Measurements from ENCODE around the gene PNMA6F. TPM values are rescaled to one million over a fixed set of nuclear protein-coding genes. Genes with fewer than 3 reads are reported as not detected.

Gene PNMA6F
- total and polyA plus RNA-seq, 2 experiments from 2014 or later, result 0.06 to 0.83 TPM

- TF ChIP-seq, protein P1, sequence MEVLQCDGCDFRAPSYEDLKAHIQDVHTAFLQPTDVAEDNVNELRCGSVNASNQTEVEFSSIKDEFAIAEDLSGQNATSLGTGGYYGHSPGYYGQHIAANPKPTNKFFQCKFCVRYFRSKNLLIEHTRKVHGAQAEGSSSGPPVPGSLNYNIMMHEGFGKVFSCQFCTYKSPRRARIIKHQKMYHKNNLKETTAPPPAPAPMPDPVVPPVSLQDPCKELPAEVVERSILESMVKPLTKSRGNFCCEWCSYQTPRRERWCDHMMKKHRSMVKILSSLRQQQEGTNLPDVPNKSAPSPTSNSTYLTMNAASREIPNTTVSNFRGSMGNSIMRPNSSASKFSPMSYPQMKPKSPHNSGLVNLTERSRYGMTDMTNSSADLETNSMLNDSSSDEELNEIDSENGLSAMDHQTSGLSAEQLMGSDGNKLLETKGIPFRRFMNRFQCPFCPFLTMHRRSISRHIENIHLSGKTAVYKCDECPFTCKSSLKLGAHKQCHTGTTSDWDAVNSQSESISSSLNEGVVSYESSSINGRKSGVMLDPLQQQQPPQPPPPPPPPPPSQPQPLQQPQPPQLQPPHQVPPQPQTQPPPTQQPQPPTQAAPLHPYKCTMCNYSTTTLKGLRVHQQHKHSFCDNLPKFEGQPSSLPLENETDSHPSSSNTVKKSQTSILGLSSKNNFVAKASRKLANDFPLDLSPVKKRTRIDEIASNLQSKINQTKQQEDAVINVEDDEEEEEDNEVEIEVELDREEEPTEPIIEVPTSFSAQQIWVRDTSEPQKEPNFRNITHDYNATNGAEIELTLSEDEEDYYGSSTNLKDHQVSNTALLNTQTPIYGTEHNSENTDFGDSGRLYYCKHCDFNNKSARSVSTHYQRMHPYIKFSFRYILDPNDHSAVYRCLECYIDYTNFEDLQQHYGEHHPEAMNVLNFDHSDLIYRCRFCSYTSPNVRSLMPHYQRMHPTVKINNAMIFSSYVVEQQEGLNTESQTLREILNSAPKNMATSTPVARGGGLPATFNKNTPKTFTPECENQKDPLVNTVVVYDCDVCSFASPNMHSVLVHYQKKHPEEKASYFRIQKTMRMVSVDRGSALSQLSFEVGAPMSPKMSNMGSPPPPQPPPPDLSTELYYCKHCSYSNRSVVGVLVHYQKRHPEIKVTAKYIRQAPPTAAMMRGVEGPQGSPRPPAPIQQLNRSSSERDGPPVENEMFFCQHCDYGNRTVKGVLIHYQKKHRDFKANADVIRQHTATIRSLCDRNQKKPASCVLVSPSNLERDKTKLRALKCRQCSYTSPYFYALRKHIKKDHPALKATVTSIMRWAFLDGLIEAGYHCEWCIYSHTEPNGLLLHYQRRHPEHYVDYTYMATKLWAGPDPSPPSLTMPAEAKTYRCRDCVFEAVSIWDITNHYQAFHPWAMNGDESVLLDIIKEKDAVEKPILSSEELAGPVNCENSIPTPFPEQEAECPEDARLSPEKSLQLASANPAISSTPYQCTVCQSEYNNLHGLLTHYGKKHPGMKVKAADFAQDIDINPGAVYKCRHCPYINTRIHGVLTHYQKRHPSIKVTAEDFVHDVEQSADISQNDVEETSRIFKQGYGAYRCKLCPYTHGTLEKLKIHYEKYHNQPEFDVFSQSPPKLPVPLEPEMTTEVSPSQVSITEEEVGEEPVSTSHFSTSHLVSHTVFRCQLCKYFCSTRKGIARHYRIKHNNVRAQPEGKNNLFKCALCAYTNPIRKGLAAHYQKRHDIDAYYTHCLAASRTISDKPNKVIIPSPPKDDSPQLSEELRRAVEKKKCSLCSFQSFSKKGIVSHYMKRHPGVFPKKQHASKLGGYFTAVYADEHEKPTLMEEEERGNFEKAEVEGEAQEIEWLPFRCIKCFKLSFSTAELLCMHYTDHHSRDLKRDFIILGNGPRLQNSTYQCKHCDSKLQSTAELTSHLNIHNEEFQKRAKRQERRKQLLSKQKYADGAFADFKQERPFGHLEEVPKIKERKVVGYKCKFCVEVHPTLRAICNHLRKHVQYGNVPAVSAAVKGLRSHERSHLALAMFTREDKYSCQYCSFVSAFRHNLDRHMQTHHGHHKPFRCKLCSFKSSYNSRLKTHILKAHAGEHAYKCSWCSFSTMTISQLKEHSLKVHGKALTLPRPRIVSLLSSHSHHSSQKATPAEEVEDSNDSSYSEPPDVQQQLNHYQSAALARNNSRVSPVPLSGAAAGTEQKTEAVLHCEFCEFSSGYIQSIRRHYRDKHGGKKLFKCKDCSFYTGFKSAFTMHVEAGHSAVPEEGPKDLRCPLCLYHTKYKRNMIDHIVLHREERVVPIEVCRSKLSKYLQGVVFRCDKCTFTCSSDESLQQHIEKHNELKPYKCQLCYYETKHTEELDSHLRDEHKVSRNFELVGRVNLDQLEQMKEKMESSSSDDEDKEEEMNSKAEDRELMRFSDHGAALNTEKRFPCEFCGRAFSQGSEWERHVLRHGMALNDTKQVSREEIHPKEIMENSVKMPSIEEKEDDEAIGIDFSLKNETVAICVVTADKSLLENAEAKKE (CRISPR knock-in tag; IDR thresholded peaks at IDR 0.05), result no peak
- no peak for TF ChIP-seq CTCF (conservative IDR thresholded peaks at IDR 0.05; ENCODE audit: low read depth in 2 of 2)
- no peak for TF ChIP-seq CREB1 (CRISPR knock-in tag; IDR thresholded peaks at IDR 0.05; ENCODE audit: low read depth)
- no peak for TF ChIP-seq ZNF331 (CRISPR knock-in tag; IDR thresholded peaks at IDR 0.05; ENCODE audit: low read depth)
- no peak for TF ChIP-seq JUNB (IDR thresholded peaks at IDR 0.05; ENCODE audit: unreplicated experiment)
These were observed 14.9 kb downstream of the PNMA6F start (continued) for GRCh38 chrX:153306527-153307115.

DNA sequence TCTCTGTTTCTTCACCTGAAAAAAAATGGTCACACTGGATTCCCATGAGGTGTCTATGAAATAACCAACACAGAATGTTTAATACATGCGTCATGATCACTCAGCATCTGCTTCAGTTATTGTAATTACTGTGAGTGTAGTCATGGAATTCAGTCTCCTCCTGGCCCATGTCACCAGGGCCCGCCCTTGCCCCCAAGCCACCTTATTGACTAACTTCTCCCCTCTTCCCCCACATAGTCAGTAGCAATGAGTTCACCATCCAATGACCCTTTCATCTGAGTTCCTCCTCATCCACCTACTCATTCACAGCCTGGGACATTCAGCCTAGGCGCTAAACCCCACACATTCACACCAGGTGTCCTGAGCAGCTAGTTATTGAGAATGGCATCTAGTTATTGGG is 15.6 kb downstream of the PNMA6F start:
- no peak for ATAC-seq
- TF ChIP-seq EZH2phosphoT487 (IDR thresholded peaks at IDR 0.05; ENCODE audit: unreplicated experiment), result no peak
- no peak for TF ChIP-seq ETS1 (IDR thresholded peaks at IDR 0.05)
- no peak for TF ChIP-seq NANOG (IDR thresholded peaks at IDR 0.05; ENCODE audit: borderline replicate concordance)
- TF ChIP-seq ZNF331 (CRISPR knock-in tag; IDR thresholded peaks at IDR 0.05; ENCODE audit: low read depth), result no peak
- TF ChIP-seq STAT1 (IDR thresholded peaks at IDR 0.05; ENCODE audit: unreplicated experiment), result no peak

More for the DNA sequence above, 15.6 kb downstream of the PNMA6F start:
- H3F3A ChIP-seq (replicated peaks; ENCODE audit: low read depth), result no peaks in the 10 kb centered on the region
- no peaks in the 10 kb centered on the region for H3K79me2 ChIP-seq (replicated peaks; ENCODE audit: insufficient read depth)
- no peak overlapping the region for H3K4me3 ChIP-seq
- no peaks in the 10 kb centered on the region for H3K27me3 ChIP-seq (ENCODE audit: insufficient read depth)
- H3K9me2 ChIP-seq (ENCODE audit: insufficient read depth), result no peaks in the 10 kb centered on the region
- no peaks in the 10 kb centered on the region for H3K4me1 ChIP-seq (ENCODE audit: insufficient read depth)
- H2AFZ ChIP-seq, result no peak overlapping the region
- no peak overlapping the region for H3K4me2 ChIP-seq
- DNase-seq (ENCODE audit: low spot score), result no peak
- H3K27me3 Mint-ChIP-seq (ENCODE audit: insufficient read depth, low read depth, poor library complexity), result peaks cover 5% of the 10 kb centered on the region
- H3K36me3 Mint-ChIP-seq (ENCODE audit: low read depth), result no peaks in the 10 kb centered on the region
- H3K9me3 Mint-ChIP-seq, result no peaks in the 10 kb centered on the region
- H4K20me1 ChIP-seq (replicated peaks; ENCODE audit: insufficient read depth), result no peaks in the 10 kb centered on the region
- no peaks in the 10 kb centered on the region for H3K4me1 Mint-ChIP-seq
- H3K27ac Mint-ChIP-seq, result no peak overlapping the region
- H3K4me3 Mint-ChIP-seq, result no peak overlapping the region
- no peak overlapping the region for H3K27ac ChIP-seq (ENCODE audit: low read depth)
- no peaks in the 10 kb centered on the region for H3K36me3 ChIP-seq (ENCODE audit: insufficient read depth)

Data from GM23338 (cell line).